GM12878 (cell line): Measurements from ENCODE around the gene PRMT1. TPM values are rescaled to one million over a fixed set of nuclear protein-coding genes. Genes with fewer than 3 reads are reported as not detected.

Experiments
- ATAC-seq: fragments of 200-7000 bp; cut with Tn5 transposase; 3 replicates; pipeline ENCODE4 v1.9.1; 2020; ENCODE audit warnings: mild to moderate bottlenecking, moderate library complexity
- BruUV-seq: library from RNA; stranded (reverse); fragments of 400-500 nt; replicated peaks from 2 replicates; lab custom pipeline; 2021; lab: Mats Ljungman, UMichigan
- CTCF ChIA-PET: fragments of 300-600 bp; sonication (Branson Sonifier 250); formaldehyde crosslinking; extraction: SDS; loops from one replicate; lab custom pipeline; 2021; ENCODE audit warnings: inconsistent platforms; lab: Yijun Ruan, JAX
- POLR2A ChIA-PET: fragments of 350-600 bp; formaldehyde crosslinking; extraction: SDS; loops from one replicate; lab custom pipeline; 2021; ENCODE audit warnings: inconsistent platforms; lab: Charles Lee
- RAD21 ChIA-PET: fragments of 300-600 bp; sonication (Branson Sonifier 250); formaldehyde crosslinking; loops from one replicate; lab custom pipeline; 2023; ENCODE audit warnings: antibody characterized with exemption; ENCODE audit not compliant: unreplicated experiment; lab: Charles Lee
- SMC1A ChIA-PET: fragments of 300-600 bp; sonication (Branson Sonifier 250); formaldehyde crosslinking; loops from one replicate; lab custom pipeline; 2023; ENCODE audit not compliant: unreplicated experiment, uncharacterized antibody; lab: Charles Lee
- DNase-seq: peaks from one replicate; pipeline ENCODE4 v3.0.0-alpha.2; 2011; ENCODE audit warnings: low read depth, low spot score
- FAIRE-seq: peaks from 3 replicates; lab custom pipeline; 2011; peaks lifted over from hg19 to GRCh38; lab: Jason Lieb, UNC
- H2AFZ ChIP-seq: 2 replicates; pipeline ENCODE4 v1.6.0; 2011; ENCODE audit warnings: low read depth, low read length, control low read depth; ENCODE audit not compliant: control insufficient read depth
- H3K27ac ChIP-seq: 2 replicates; pipeline ENCODE4 v1.5.1; 2011; ENCODE audit warnings: control low read depth; ENCODE audit not compliant: control insufficient read depth, insufficient read depth
- H3K27me3 ChIP-seq, 2 experiments: replicated peaks in 1 of 2; 2 replicates each; pipeline versions ENCODE4 v1.6.0 to v1.6.1; 2011; ENCODE audit warnings: low read length in 1 of 2; ENCODE audit not compliant: control insufficient read depth in 2 of 2, insufficient read depth in 2 of 2
- H3K36me3 ChIP-seq, 2 experiments: 2 replicates each; pipeline ENCODE4 v1.5.1; 2011; ENCODE audit warnings: low read length in 1 of 2; ENCODE audit not compliant: control insufficient read depth in 2 of 2, insufficient read depth in 2 of 2
- H3K4me1 ChIP-seq: 2 replicates; pipeline ENCODE4 v1.6.1; 2011; ENCODE audit warnings: mild to moderate bottlenecking, low read length, moderate library complexity, mixed read lengths; ENCODE audit not compliant: control insufficient read depth, insufficient read depth
- H3K4me2 ChIP-seq: 2 replicates; pipeline ENCODE4 v1.6.0; 2011; ENCODE audit warnings: control low read depth; ENCODE audit not compliant: control insufficient read depth, insufficient read depth
- H3K4me3 ChIP-seq: fragments of 200-600 bp; sonication (generic); 2 replicates; pipeline ENCODE4 v1.5.1; 2016
- H3K79me2 ChIP-seq: 2 replicates; pipeline ENCODE4 v1.6.0; 2011; ENCODE audit warnings: low read length; ENCODE audit not compliant: control insufficient read depth, insufficient read depth
- H3K9ac ChIP-seq: 2 replicates; pipeline ENCODE4 v1.8.0; 2011; ENCODE audit warnings: low read length, control low read depth, mixed read lengths; ENCODE audit not compliant: control insufficient read depth, insufficient read depth
- H3K9me3 ChIP-seq: replicated peaks from 3 replicates; pipeline ENCODE4 v1.5.1; 2011; ENCODE audit warnings: mild to moderate bottlenecking, low read length; ENCODE audit not compliant: control insufficient read depth, insufficient read depth
- H4K20me1 ChIP-seq: 2 replicates; pipeline ENCODE4 v1.6.0; 2011; ENCODE audit not compliant: control insufficient read depth, insufficient read depth
- ATF2 ChIP-seq: IDR thresholded peaks from 2 replicates; pipeline ENCODE4 v1.6.1; 2012; ENCODE audit warnings: low read length, inconsistent platforms
- CREM ChIP-seq: IDR thresholded peaks from 2 replicates; pipeline ENCODE4 v1.6.1; 2014; ENCODE audit warnings: antibody characterized with exemption, low read depth
- DPF2 ChIP-seq: fragments of 450-650 bp; IDR thresholded peaks from 2 replicates; pipeline ENCODE4 v1.6.1; 2017; ENCODE audit warnings: mild to moderate bottlenecking
- ELK1 ChIP-seq: IDR thresholded peaks from 2 replicates; pipeline ENCODE4 v1.6.1; 2012; ENCODE audit warnings: low read depth, low read length, improper control_type of control experiment
- FOXK2 ChIP-seq: fragments of 450-650 bp; IDR thresholded peaks from 2 replicates; pipeline ENCODE4 v1.6.1; 2017; ENCODE audit warnings: mild to moderate bottlenecking, moderate library complexity
- IRF3 ChIP-seq: fragments of 450-650 bp; IDR thresholded peaks from 2 replicates; pipeline ENCODE4 v1.6.1; 2014; ENCODE audit warnings: mild to moderate bottlenecking
- KAT2A ChIP-seq: conservative IDR thresholded peaks from 2 replicates; pipeline ENCODE4 v1.6.1; 2011; ENCODE audit warnings: low read depth, low read length; ENCODE audit not compliant: control insufficient read depth
- MTA3 ChIP-seq: IDR thresholded peaks from 2 replicates; pipeline ENCODE4 v1.6.1; 2012; ENCODE audit warnings: low read length, inconsistent platforms, borderline replicate concordance
- NFYA ChIP-seq: IDR thresholded peaks from 2 replicates; pipeline ENCODE4 v1.6.1; 2011; ENCODE audit warnings: low read depth, mild to moderate bottlenecking, low read length, improper control_type of control experiment, borderline replicate concordance
- RAD51 ChIP-seq: fragments of 450-650 bp; IDR thresholded peaks from 2 replicates; pipeline ENCODE4 v1.6.1; 2016; ENCODE audit warnings: moderate library complexity, mild to moderate bottlenecking, inconsistent platforms
- RBBP5 ChIP-seq: fragments of 200-600 bp; sonication (generic); conservative IDR thresholded peaks from 2 replicates; pipeline ENCODE4 v1.6.1; 2016
- RFX5 ChIP-seq: IDR thresholded peaks from 2 replicates; pipeline ENCODE4 v1.6.1; 2011; ENCODE audit warnings: low read depth, low read length, improper control_type of control experiment
- SIN3A ChIP-seq: IDR thresholded peaks from 2 replicates; pipeline ENCODE4 v1.6.1; 2012; ENCODE audit warnings: low read depth, low read length, improper control_type of control experiment
- SMAD5 ChIP-seq: IDR thresholded peaks from 2 replicates; pipeline ENCODE4 v1.6.1; 2016; ENCODE audit warnings: antibody characterized with exemption, low read depth
- SMC3 ChIP-seq: IDR thresholded peaks from 2 replicates; pipeline ENCODE4 v1.6.1; 2011; ENCODE audit warnings: low read length, improper control_type of control experiment, borderline replicate concordance
- SREBF2 ChIP-seq: IDR thresholded peaks from 2 replicates; pipeline ENCODE4 v1.6.1; 2012; ENCODE audit warnings: mild to moderate bottlenecking, low read length
- ZBED1 ChIP-seq: IDR thresholded peaks from 2 replicates; pipeline ENCODE4 v1.6.1; 2016; ENCODE audit warnings: borderline replicate concordance
- ZNF384 ChIP-seq: IDR thresholded peaks from 2 replicates; pipeline ENCODE4 v1.6.1; 2012; ENCODE audit warnings: low read depth, mild to moderate bottlenecking, low read length, improper control_type of control experiment, borderline replicate concordance
- ZNF622 ChIP-seq: fragments of 450-650 bp; IDR thresholded peaks from 2 replicates; pipeline ENCODE4 v1.6.1; 2017; ENCODE audit warnings: mild to moderate bottlenecking, inconsistent platforms
- WGBS: methylation state at CpG from one replicate; pipeline ENCODE4 v1.1.6; 2016; ENCODE audit warnings: low lambda C conversion rate; ENCODE audit not compliant: insufficient replicate concordance, insufficient coverage; ENCODE audit errors: missing lambda C conversion rate; 5-methylcytosine and 5-hydroxymethylcytosine counted together
- in situ Hi-C: fragments of 300-500 bp; cut with MboI; formaldehyde crosslinking; loops from 9 replicates; pipeline ENCODE4 v1.14.3; 2018; ENCODE audit warnings: mixed read lengths
- intact Hi-C: fragments of 100-400 bp; cut with micrococcal nuclease; formaldehyde crosslinking; loops from one replicate; pipeline ENCODE4 v1.14.2; 2022; ENCODE audit not compliant: unreplicated experiment
- polyA plus RNA-seq, 11 experiments: library from polyadenylated mRNA; depleted of rRNA in 4 of 11; unstranded in 6 of 11; stranded (reverse) in 5 of 11; fragments of >200 nt; fragmentation: Nextera tagmentation in 4 of 11; fragmentation: Illumina TruSeq in 1 of 11; extraction: Ambion mirVana in 4 of 11; extraction: Trizol in 1 of 11; gene quantifications; 1 replicate in 1 of 11; 2 replicates in 10 of 11; pipeline versions ENCODE4 v1.2.1 to v1.2.3, GENCODE V29; 2011 to 2016; ENCODE audit warnings: inconsistent platforms in 2 of 11, missing spikeins in 2 of 11, low read depth in 1 of 11
- total RNA-seq, 4 experiments: library from RNA; depleted of rRNA in 3 of 4; stranded (reverse); fragments of >200 nt in 3 of 4; fragmentation: Illumina TruSeq in 1 of 4; extraction: Trizol in 1 of 4; gene quantifications; 2 replicates each; pipeline versions ENCODE4 v1.2.1 to v1.2.3, GENCODE V29; 2013 to 2021
- TF ChIP-seq, protein P1 (sequence below), 3 experiments: IDR thresholded peaks in 2 of 3; conservative IDR thresholded peaks in 1 of 3; 2 replicates each; pipeline ENCODE4 v1.5.1; 2011; ENCODE audit warnings: low read depth in 3 of 3, low read length in 3 of 3, mild to moderate bottlenecking in 3 of 3, control low read depth in 2 of 3, moderate library complexity in 2 of 3, inconsistent platforms in 1 of 3, mixed read lengths in 1 of 3; ENCODE audit not compliant: control insufficient read depth in 2 of 3, insufficient read depth in 1 of 3; ENCODE audit errors: extremely low read depth in 1 of 3

Gene PRMT1
- total and polyA plus RNA-seq, 10 of the 15 experiments (the other 5 are each of a cell fraction or from before 2014, with no cell fraction given): 19.9 to 667 (median 444) TPM

DNA sequence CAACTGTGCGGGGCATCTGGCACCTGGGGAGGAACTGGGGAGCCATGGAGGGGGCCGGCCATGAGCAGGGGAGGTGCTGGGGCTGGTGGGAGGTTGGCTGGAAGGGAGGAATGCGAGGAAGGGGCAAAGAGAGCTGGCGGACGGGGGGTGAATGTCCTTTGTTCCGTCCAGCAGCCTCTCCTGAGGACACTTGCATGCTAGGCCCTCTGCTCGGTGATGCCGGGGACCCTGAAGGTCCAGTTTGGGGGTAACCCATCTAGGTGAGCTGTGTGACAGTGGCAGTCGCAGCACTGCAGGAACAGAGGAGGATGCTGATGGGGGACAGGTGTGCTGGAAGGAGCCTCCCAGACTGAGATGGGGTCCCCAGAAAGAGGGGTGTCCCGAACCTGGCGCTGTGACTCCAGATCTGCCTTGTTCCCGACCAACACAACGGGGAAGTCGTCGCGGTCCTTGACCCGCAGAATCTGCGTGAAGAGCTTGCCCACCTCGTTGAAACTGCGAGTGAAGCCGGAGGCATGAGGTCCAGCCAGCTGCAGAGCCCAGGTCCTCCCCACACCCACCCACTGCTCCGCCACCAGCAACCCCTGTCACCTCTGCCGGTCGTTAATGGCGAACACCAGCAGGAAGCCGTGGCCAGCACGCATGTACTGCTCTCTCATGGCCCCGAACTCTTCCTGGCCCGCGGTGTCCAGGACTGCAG is 40.7 kb upstream of the PRMT1 start:
- SMC1A ChIA-PET: no interaction called here
- in situ Hi-C loops: no loop called here

More for the DNA sequence above, 40.7 kb upstream of the PRMT1 start:
- H2AFZ ChIP-seq: no peak overlapping the region
- no peak for TF ChIP-seq CREM
- no peak for TF ChIP-seq RFX5
- TF ChIP-seq DPF2: no peak
- no peak for TF ChIP-seq ATF2
- TF ChIP-seq SMAD5: no peak
- TF ChIP-seq ZNF384: no peak
- TF ChIP-seq SMC3: no peak
- no peak for TF ChIP-seq SREBF2
- no peak for TF ChIP-seq FOXK2
- TF ChIP-seq RBBP5: no peak
- TF ChIP-seq NFYA: no peak
- TF ChIP-seq RAD51: no peak
- TF ChIP-seq, protein P1, sequence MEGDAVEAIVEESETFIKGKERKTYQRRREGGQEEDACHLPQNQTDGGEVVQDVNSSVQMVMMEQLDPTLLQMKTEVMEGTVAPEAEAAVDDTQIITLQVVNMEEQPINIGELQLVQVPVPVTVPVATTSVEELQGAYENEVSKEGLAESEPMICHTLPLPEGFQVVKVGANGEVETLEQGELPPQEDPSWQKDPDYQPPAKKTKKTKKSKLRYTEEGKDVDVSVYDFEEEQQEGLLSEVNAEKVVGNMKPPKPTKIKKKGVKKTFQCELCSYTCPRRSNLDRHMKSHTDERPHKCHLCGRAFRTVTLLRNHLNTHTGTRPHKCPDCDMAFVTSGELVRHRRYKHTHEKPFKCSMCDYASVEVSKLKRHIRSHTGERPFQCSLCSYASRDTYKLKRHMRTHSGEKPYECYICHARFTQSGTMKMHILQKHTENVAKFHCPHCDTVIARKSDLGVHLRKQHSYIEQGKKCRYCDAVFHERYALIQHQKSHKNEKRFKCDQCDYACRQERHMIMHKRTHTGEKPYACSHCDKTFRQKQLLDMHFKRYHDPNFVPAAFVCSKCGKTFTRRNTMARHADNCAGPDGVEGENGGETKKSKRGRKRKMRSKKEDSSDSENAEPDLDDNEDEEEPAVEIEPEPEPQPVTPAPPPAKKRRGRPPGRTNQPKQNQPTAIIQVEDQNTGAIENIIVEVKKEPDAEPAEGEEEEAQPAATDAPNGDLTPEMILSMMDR (IDR thresholded peaks at IDR 0.05 in 2 of 3, conservative IDR thresholded peaks at IDR 0.05 in 1 of 3; ENCODE audit: control insufficient read depth in 2 of 3, extremely low read depth in 1 of 3, insufficient read depth in 1 of 3, low read depth in 3 of 3, low read length in 3 of 3): no peak
- no peak for TF ChIP-seq KAT2A
- TF ChIP-seq MTA3: no peak
- TF ChIP-seq ZBED1: no peak
- no peak for TF ChIP-seq ZNF622
- TF ChIP-seq ELK1: no peak
- no peak for TF ChIP-seq SIN3A
- no peak for TF ChIP-seq IRF3
- TF ChIP-seq, all 136 proteins: peak for 0
- DNase-seq (no peak), FAIRE-seq (no peak), ATAC-seq (no peak)
- H3K9ac ChIP-seq: no peak overlapping the region
- H3K4me1 ChIP-seq: peaks cover 5% of the 10 kb centered on the region
- WGBS: 75% methylated on average over 25 of the region's 30 CpGs
- no peaks in the 10 kb centered on the region for H3K27me3 ChIP-seq
- no peaks in the 10 kb centered on the region for H4K20me1 ChIP-seq
- no peaks in the 10 kb centered on the region for H3K36me3 ChIP-seq
- no peak overlapping the region for H3K27ac ChIP-seq
- no peak overlapping the region for H3K4me3 ChIP-seq
- POLR2A ChIA-PET: interaction anchor here (1.2 kb wide), 1 partner anchor 40 kb away, joined by 4 read pairs; no protein-coding TSS in a partner anchor
- no TSS peak for BruUV-seq
- H3K4me2 ChIP-seq: no peak overlapping the region
- CTCF ChIA-PET: interaction anchor here (0.6 to 1.4 kb wide), 2 partner anchors 45 to 1364 kb away, joined by 3 to 4 read pairs; no protein-coding TSS in a partner anchor
- H3K79me2 ChIP-seq: peaks cover 5% of the 10 kb centered on the region
- H3K9me3 ChIP-seq: no peaks in the 10 kb centered on the region
- intact Hi-C loops: no loop called here
- RAD21 ChIA-PET: no interaction called here
